HG02852 (cell line): ENCODE measurements around the gene LIX1L.
A peak's percentile ranks its signal among the peaks of the same experiment; 100 is the strongest.

Source experiments
- ATAC-seq: cut with Tn5 transposase; IDR thresholded peaks from one replicate; pipeline ENCODE4 v1.9.1; 2021; ENCODE audit warnings: mild to moderate bottlenecking, moderate library complexity; ENCODE audit not compliant: unreplicated experiment

LIX1L gene

GRCh38 chr1:145985502-145986439 is 28.0 kb upstream of the LIX1L start:
- ATAC-seq = no peak

GRCh38 chr1:145985129-145985501 is 27.3 kb upstream of the LIX1L start:
- no peak for ATAC-seq

GRCh38 chr1:145983960-145984830 is 26.4 kb upstream of the LIX1L start:
- no peak for ATAC-seq

GRCh38 chr1:145983206-145983675 is 25.4 kb upstream of the LIX1L start:
- no peak for ATAC-seq

- no peak for ATAC-seq
Measured at GRCh38 chr1:145982010-145982723, 24.4 kb upstream of the LIX1L start.

- ATAC-seq = no peak
Measured at GRCh38 chr1:145980457-145980994, 22.7 kb upstream of the LIX1L start.

- no peak for ATAC-seq
Measured at GRCh38 chr1:145979746-145980456, 22.1 kb upstream of the LIX1L start.

- ATAC-seq = peak; percentile 89
Measured at GRCh38 chr1:145978854-145979745, 21.3 kb upstream of the LIX1L start.

GRCh38 chr1:145978471-145978853 is 20.6 kb upstream of the LIX1L start:
- ATAC-seq = no peak

- ATAC-seq = no peak
Measured at GRCh38 chr1:145977486-145978470, 20.0 kb upstream of the LIX1L start.

GRCh38 chr1:145977016-145977415 is 19.2 kb upstream of the LIX1L start:
- no peak for ATAC-seq

- no peak for ATAC-seq
Measured at GRCh38 chr1:145975216-145975615, 17.4 kb upstream of the LIX1L start.

- ATAC-seq = no peak
Measured at GRCh38 chr1:145974721-145975120, 16.9 kb upstream of the LIX1L start.

GRCh38 chr1:145972580-145972979 is 14.8 kb upstream of the LIX1L start:
- no peak for ATAC-seq

- ATAC-seq = no peak
Measured at GRCh38 chr1:145967288-145967687, 9.5 kb upstream of the LIX1L start.

GRCh38 chr1:145965119-145965744 is 7.4 kb upstream of the LIX1L start:
- ATAC-seq = no peak

GRCh38 chr1:145964328-145965118 is 6.7 kb upstream of the LIX1L start, which contains the start of the genes ANKRD34A and POLR3GL:
ANKRD34A (minus strand) TSS chr1:145964575; CDS start chr1:145961759, 2,816 bp downstream.
POLR3GL (plus strand) TSS chr1:145964690; CDS start chr1:145974866, 10,176 bp downstream.
- ATAC-seq = peak; percentile 85
